Hematopoietic multipotent progenitor cell (in vitro differentiated cells): ENCODE data around the gene ZC3H7B. TPM values are rescaled to one million over a fixed set of nuclear protein-coding genes. Genes with fewer than 3 reads are reported as not detected.
A peak's percentile ranks its signal among the peaks of the same experiment; 100 is the strongest.
"Not testable (repeated sequence)": the region's sequence is repeated elsewhere in the genome, so short reads cannot be mapped to it uniquely, and the experiment has no call there.

ENCODE experiments used
- DNase-seq, 3 donors: peaks; one replicate each; pipeline ENCODE4 v3.0.0-alpha.2; 2011 to 2015; ENCODE audit warnings: low read depth in 2 of 3, low spot score in 2 of 3
- total RNA-seq: library from RNA; depleted of rRNA; stranded (reverse); fragments of >200 nt; gene quantifications from one replicate; pipeline ENCODE4 v1.2.3, GENCODE V29; 2012

Gene ZC3H7B
- total RNA-seq, 1 donor = 46.0 TPM

GRCh38 chr22:41369837-41370236 is 68.5 kb downstream of the ZC3H7B start:
- no peak for DNase-seq

GRCh38 chr22:41377846-41378245 is 76.5 kb downstream of the ZC3H7B start:
- DNase-seq = no peak

DNA sequence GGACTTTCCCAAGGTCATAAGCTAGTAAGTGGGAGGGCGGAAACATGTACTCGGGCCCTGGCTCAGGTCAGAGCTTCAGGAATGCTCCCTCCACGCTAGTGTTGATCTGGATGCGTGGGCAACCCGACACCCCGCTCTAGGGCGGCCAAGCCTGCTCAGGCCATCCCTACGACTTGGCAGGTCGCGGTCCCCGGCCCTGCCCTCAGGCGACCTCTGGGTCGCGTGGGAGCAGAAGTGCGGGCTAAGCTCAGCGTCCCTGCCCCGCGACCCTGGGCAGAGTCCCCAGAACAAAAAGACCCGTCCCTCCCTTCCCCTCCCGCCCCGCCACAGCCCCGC is 79.6 kb downstream of the ZC3H7B start:
- no peak for DNase-seq

- DNase-seq = peak; percentile 94 to 99 (median 98)
Measured at GRCh38 chr22:41381329-41382097, 80.2 kb downstream of the ZC3H7B start, which contains the start of gene TEF. Gene TEF (plus strand): TSS chr22:41381942. CDS start chr22:41382045, 103 bp downstream.

DNA sequence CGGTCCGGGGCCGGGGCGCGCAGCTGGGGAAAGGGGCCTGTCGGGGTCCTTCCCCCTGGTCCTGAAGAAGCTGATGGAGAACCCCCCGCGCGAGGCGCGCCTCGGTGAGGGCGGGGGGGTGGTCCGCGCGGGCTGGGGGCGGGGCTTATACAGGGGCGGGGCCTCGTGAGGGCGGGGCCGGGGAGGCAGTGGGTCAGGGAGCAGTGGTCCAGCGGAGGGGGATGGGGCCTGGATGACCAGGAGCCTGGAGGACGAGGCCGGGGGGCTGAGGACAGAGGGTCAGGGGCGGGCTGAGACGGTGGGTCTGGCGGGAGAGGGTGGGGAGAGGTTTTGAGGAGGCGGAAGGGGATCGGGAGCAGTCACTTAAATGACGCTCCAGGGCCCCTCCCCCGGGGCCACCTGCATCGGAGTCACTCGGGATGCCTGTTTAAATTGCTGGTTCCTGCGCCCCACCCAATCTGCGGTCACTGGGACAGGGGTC is 80.8 kb downstream of the ZC3H7B start:
- peak; percentile 51 to 68 (median 53) for DNase-seq

DNA sequence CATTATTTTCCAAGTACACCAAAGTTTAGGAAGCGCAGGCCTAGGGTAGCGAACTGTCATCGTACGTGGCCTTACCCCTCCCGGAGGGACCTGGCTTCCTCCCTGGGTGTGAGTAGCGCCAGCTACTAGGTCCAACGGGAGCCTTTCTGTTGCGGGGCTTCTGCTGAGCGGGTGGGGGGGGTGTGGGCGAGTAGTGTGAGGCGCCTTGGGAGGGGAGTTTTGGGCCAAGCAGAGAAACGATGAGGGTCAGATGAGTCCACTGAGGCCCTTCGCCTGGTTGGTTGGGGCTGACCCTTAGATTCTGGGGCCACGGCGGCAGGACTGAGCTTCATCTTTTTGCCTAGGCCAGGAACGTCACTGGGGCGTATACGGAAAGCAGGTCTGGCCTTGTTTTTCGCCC is 81.3 kb downstream of the ZC3H7B start:
- DNase-seq = peak in 1 of 3 donors; percentile 32

DNA sequence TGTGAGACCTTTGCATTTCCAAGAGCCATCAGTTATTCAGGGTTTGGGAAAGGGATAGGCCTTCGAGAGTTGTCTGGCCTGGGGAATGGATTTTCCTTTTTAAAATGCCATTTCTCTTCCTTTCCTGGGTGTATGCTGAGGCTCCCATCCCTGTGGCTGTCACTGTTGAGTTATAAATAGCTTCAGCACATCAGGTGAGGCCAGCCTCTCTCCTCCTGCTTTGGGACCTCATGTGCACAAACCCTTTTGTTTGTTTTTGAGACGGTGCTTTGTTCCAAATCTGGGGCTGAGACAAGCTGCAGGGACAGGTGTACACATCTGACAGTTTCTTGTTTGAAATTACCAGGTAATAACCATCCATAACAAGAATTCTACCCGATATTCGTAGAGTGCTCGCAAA is 81.8 kb downstream of the ZC3H7B start:
- no peak for DNase-seq

DNA sequence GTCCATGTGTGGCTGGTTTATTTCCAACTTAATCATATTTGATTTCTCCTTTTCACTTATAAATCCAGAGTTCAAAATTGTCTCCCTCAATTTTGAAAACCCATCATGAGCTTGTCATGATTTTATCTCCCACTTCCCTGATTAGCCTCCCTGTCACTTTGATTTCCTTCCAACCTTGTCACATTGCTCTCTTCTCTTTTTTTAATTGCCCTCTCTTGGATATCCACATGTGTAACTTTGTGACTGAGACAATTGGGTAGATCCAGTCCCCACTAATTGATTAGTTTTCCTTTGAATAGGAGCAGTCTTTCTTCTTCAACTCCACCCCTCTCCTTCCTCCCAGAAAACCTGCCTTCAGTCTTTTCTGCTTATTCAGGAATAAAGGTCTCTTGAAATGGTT is 82.8 kb downstream of the ZC3H7B start:
- DNase-seq = no peak

GRCh38 chr22:41387341-41387740 is 86.0 kb downstream of the ZC3H7B start:
- DNase-seq = no peak

GRCh38 chr22:41394012-41394356 is 92.7 kb downstream of the ZC3H7B start:
- DNase-seq = no peak

- no peak for DNase-seq
Measured at GRCh38 chr22:41395531-41396240, 94.4 kb downstream of the ZC3H7B start.

DNA sequence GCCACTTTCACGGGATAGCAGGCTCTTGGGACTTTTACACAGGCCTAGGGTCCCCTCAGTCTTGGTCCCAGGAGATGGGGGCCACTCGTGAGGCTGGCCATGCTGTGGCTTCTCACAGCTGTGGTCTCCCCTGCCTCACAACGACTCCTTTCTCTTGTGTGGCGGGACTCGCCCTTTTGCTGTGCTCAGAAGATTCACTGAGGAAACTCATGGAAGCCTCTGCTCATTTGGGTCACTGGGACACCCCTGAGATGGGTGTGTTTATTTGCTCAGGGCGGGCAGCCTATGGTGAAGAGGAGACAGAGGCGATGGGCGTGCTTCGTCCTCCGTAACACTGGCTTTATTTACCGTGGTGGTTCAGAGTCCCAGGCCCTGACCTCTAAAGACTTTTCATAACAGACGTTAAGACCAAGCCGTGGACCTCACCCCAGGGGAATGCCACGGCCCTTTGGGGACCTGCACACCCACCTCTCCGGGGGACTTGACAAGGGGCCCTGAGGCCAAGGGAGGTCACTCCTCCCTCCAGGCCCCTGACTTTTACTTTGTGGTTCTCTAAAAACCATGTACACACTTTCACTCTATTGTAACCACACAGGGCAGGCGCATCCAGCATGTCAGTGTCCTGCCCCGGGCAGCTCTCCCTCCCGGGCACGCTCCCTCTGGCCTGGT is 96.0 kb downstream of the ZC3H7B start:
- DNase-seq = no peak

DNA sequence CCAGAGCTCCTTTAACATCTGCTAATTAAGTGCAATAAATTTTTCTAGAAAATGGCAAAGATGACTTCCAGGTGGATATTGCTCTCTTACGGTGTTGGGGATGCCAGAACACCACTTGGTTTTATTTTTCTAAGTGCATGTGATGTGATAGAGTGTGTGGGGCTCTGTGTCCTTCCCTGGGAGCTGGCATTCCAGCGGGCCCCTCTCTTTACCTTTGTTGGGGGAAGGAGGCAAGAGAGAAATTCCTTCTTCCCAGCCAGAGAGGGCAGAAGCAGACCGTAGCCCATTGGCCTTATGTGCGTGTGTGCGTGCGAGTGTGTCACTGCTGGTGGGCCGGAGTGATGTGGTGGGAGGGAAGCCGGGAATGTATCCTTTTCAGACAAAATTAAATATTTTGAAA is 97.6 kb downstream of the ZC3H7B start:
- DNase-seq = no peak

DNA sequence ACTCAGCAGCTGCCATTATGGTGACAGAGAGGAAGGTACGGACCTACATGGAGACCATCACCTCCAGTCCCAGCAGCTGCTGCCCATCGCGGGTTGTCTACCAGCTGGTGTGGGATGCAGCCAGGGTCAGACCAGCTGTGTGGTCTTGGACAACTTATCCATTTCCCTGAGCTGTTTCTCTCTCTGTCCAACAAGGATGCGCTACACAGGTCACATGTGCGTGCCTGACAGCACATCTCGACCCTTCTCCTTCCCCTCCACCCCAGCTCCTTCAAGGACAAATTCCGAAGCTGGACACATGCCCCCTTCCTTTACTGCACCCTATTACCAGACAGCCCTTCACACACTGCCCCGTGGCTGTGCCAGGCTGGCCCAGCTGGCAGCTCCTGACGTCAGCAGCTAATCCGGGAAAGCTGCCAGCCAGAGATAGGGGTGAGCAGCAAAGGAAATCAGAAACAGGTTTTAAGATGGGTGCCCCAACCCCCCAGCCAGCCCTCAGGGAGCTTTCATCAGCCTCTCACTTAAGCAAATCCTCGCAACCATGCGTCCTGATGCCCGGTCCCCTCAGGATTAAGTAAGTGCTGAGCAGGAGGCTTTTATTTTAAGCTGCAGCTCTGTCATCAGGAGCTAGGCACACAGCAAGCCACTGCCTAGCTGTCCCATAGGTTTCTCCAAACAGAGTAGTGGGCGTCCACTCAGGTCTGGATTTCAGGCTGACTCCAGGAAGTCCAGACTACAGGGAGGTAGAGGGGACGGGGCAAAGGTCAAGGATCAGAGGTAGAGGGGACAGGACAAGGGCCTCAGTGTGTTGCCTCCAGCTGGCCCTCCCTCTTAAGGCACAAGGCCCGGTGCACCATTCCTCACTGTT is 100.7 kb downstream of the ZC3H7B start:
- DNase-seq = peak in 2 of 3 donors; percentile 61 to 77

DNA sequence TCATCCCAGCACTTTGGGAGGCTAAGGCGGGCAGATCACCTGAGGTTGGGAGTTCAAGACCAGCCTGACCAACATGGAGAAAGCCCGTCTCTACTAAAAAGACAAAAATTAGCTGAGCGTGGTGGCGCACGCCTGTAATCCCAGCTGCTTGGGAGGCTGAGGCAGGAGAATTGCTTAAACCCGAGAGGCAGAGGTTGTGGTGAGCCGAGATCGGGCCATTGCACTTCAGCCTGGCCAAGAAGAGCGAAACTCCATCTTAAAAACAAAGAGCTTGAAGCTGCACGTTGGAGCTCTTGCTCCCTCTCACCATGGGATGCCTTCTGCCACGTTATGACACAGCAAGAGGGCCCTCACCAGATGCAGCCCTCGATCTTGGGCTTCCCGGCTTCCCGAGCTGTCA is 101.5 kb downstream of the ZC3H7B start:
- not testable (repeated sequence) for DNase-seq

- peak; percentile 69 to 93 (median 88) for DNase-seq
Measured at GRCh38 chr22:41403532-41404318, 102.4 kb downstream of the ZC3H7B start.

DNA sequence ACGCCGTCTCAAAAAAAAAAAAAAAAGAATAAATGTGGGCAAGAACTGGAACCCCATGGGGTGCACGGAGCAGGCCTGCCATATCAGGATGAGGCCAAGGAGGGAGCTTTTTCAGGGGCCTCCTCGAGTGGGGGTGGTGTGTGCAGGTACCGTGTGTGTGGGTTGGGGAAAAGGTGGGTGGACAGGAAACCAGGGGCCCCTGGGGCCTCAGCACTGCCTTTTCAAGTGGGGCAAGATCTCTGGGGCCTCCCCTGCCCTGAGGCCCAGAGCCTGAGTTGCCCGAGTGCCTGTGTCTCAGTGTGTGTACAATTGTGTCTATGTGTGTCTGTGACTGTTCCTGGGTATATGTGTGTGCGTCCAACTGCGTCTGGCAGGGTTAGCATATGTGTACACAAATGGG is 104.3 kb downstream of the ZC3H7B start:
- DNase-seq = no peak

GRCh38 chr22:41406410-41406809 is 105.1 kb downstream of the ZC3H7B start:
- DNase-seq = no peak

GRCh38 chr22:41407433-41407832 is 106.1 kb downstream of the ZC3H7B start:
- no peak for DNase-seq

GRCh38 chr22:41408665-41409064 is 107.3 kb downstream of the ZC3H7B start:
- no peak for DNase-seq
